ENCODE results near the gene RAB34.
A peak's percentile ranks its signal among the peaks of the same experiment; 100 is the strongest.

The RAB34 gene

DNA sequence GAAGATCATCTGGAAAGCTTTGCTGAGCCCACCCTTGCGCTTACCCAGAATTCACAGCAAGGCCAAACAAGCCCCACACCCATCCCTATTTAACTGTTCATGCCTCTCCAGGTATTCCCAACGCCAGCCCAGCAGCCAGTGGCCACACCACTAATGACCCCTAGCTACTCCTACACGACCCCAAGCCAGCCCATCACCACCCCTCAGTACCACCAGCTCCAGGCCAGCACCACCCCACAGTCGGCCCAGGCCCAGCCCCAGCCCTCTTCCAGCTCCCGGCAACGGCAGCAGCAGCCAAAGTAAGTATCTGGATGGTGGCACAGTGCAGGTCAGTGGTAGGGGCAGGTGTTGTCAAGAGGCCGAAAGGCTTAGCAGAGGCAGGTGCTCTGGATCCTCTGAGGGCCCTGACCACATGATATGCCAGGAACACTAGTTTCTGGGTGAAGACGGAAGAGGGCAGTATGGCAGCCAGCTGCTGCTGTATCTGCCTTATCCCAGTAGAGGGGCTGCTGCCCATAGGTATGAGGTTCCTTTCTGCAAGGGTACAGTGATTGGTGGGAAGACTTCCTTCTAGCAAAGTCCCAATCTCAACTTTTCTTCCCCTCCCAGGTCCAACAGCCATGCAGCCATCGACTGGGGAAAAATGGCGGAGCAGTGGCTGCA, 16.7 kb downstream of the RAB34 start:
- Mint-ChIP-seq H3K27me3 (no peaks in the 10 kb centered on the region), H3K4me3 (no peak overlapping the region), H3K9me3 (no peaks in the 10 kb centered on the region), H3K27ac (no peak overlapping the region), H3K4me1 (ENCODE audit: low read depth) (peaks cover 9% of the 10 kb centered on the region), H3K36me3 (ENCODE audit: low read depth) (peaks cover 67% of the 10 kb centered on the region)

DNA sequence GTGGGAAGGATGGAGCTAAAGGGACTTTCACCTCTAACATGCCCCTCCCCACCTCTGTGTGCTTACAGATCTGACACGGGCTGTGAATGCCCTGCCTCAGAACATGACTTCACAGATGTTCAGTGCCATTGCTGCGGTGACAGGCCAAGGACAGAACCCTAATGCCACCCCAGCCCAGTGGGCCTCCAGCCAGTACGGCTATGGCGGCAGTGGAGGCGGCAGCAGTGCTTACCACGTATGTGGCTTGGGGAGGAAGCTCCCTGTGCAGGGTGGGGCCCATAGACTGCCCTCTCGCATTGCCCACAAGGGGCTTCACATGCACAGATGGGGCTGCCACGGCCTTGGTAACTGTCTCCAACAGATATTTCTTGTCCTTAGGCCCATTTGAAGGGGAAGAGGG, 17.4 kb downstream of the RAB34 start:
- H3K27me3 Mint-ChIP-seq, result no peaks in the 10 kb centered on the region
- H3K4me1 Mint-ChIP-seq (ENCODE audit: low read depth), result peaks cover 9% of the 10 kb centered on the region
- H3K36me3 Mint-ChIP-seq (ENCODE audit: low read depth), result peaks cover 68% of the 10 kb centered on the region
- H3K27ac Mint-ChIP-seq, result no peak overlapping the region
- H3K9me3 Mint-ChIP-seq, result no peaks in the 10 kb centered on the region
- no peak overlapping the region for H3K4me3 Mint-ChIP-seq

DNA sequence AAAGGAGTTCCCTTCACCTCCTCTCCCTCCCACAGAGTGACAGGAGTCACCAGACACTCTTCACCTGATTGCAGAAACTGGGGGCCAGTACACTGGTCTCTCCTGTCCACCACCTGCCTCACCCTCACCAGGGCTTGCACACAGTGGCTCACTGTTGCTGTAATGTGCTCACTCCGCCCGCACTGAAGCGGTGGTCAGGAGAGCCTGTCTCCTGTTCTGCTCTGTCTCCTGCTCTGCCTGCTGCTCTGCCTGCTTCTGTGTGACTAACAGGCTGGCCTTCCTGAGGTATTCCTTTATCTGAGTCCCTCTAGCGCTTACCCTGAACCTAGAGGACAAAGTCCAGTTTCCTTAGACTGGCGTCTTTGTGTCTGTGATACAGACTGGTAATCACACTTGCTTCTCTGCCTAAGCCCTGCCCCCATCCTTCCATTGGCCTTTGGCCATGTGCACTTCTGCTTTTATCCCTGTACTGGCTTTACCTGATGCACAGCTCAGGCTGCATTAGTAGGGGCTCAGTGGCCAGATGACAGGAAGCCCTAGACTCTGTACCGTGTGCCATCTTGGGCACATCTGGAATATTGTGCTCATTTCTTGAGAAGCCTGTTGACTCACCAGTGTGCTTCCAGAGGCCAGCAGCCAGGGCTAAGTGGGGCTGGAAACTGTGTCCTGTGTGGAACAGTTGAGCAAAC, 19.3 kb downstream of the RAB34 start:
- Mint-ChIP-seq H3K36me3 (ENCODE audit: low read depth) (peaks cover 81% of the 10 kb centered on the region), H3K4me1 (ENCODE audit: low read depth) (peaks cover 9% of the 10 kb centered on the region), H3K27ac (peak overlapping the region; percentile 70), H3K4me3 (no peak overlapping the region), H3K9me3 (no peaks in the 10 kb centered on the region), H3K27me3 (no peaks in the 10 kb centered on the region)

DNA sequence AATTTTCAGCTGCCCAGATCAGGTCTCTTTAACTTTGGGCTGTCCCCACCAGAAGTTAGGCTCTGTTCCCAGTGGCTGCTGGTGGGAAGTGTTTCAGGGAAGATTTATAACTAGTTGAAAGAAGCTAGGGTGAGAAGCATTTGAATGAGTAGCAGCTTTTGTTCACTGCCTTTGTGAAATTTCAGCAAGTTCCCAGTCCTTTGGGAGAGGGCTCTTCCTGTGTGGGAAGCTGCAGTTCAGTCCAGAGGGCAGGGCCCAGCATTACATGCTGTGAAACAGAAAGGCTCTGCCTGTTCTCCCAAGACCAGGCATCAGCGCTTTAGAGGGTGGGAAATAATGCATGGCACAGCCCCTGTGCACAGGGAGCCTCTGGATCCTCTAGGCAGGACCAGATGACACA, 23.8 kb downstream of the RAB34 start:
- no peak overlapping the region for H3K27ac Mint-ChIP-seq
- peaks cover 70% of the 10 kb centered on the region for H3K36me3 Mint-ChIP-seq (ENCODE audit: low read depth)
- H3K4me1 Mint-ChIP-seq (ENCODE audit: low read depth), result peaks cover 9% of the 10 kb centered on the region
- H3K4me3 Mint-ChIP-seq, result no peak overlapping the region
- H3K27me3 Mint-ChIP-seq, result no peaks in the 10 kb centered on the region
- H3K9me3 Mint-ChIP-seq, result no peaks in the 10 kb centered on the region

DNA sequence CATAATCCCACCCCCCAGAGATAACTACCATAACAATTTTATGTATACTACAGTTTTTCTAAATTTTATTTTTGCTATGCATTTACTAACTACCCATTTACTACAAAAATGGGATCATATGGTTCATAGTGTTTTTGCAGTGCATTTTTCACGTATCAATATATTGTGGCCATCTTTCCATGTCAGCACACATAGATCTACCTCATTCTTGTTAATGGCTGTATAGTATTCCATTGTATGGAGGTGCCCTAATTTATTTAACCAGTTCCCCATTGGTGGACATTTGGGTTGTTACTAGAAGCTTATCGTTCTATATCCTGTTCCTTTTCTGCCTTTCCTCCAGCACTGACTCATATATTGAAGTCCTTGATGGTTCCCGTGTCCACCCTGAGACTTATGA, 28.7 kb downstream of the RAB34 start:
- Mint-ChIP-seq H3K36me3 (ENCODE audit: low read depth) (peaks cover 74% of the 10 kb centered on the region), H3K4me1 (ENCODE audit: low read depth) (no peaks in the 10 kb centered on the region), H3K9me3 (no peaks in the 10 kb centered on the region), H3K27me3 (no peaks in the 10 kb centered on the region), H3K27ac (no peak overlapping the region), H3K4me3 (no peak overlapping the region)

DNA sequence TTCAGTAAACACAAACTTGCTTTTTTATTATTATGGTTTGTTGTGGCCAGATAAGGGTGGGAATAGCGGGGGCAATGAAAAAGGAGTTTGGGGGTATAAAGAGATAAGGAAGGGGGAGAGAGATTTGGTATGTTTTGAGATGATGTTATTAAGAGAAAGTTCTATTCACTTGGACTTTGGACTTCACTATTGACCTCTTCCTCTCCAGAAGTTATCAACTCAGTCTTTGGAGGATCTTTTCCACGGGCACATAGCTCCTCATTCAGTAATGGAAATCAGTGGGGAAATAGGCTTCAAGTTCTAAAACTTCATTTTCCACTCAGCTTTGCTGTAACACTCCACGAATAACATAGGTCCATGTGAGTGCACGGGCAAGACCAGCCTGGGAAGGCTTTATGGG, 29.2 kb downstream of the RAB34 start:
- peaks cover 74% of the 10 kb centered on the region for H3K36me3 Mint-ChIP-seq (ENCODE audit: low read depth)
- H3K4me3 Mint-ChIP-seq, result no peak overlapping the region
- no peaks in the 10 kb centered on the region for H3K4me1 Mint-ChIP-seq (ENCODE audit: low read depth)
- H3K27ac Mint-ChIP-seq, result peak overlapping the region; percentile 49
- H3K9me3 Mint-ChIP-seq, result no peaks in the 10 kb centered on the region
- H3K27me3 Mint-ChIP-seq, result no peaks in the 10 kb centered on the region

DNA sequence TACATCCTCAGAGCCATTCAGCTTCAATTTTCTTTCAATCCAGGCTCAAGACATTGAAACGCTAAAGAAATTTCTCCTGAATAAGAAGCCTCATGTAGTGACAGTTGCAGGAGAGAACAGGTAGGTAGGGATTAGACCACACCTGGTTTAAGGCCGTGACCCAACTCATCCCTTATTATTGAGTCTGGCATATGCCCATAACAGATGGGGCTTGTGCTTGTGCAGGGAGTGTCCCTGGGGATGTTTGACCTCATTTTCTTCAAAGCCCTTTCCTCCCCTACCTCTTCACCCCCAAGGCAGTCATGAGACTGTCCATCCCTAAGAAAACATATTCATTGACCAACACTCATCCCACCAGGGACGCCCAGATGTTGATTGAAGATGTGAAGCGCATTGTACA, 31.4 kb downstream of the RAB34 start:
- peaks cover 94% of the 10 kb centered on the region for H3K36me3 Mint-ChIP-seq (ENCODE audit: low read depth)
- no peaks in the 10 kb centered on the region for H3K9me3 Mint-ChIP-seq
- H3K27ac Mint-ChIP-seq, result no peak overlapping the region
- H3K4me1 Mint-ChIP-seq (ENCODE audit: low read depth), result no peaks in the 10 kb centered on the region
- H3K4me3 Mint-ChIP-seq, result no peak overlapping the region
- H3K27me3 Mint-ChIP-seq, result no peaks in the 10 kb centered on the region

DNA sequence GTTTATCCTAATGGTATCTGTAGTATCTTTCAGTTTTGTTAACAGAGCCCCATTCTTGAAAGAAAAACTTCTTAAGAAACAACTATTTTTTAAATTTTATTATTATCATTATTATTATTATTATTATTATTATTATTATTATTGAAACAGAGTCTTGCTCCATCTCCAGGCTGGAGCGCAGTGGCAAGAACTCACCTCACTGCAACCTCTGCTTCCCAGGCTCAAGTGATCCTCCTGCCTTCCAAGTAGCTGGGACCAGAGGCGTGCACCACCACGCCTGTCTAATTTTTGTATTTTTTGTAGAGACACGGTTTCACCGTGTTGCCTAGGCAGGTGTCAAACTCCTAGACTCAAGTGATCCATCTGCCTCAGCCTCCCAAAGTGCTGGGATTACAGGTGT, 32.3 kb downstream of the RAB34 start:
- Mint-ChIP-seq H3K9me3 (no peaks in the 10 kb centered on the region), H3K4me1 (ENCODE audit: low read depth) (no peaks in the 10 kb centered on the region), H3K27me3 (no peaks in the 10 kb centered on the region), H3K4me3 (no peak overlapping the region), H3K27ac (no peak overlapping the region), H3K36me3 (ENCODE audit: low read depth) (peaks cover 96% of the 10 kb centered on the region)

DNA sequence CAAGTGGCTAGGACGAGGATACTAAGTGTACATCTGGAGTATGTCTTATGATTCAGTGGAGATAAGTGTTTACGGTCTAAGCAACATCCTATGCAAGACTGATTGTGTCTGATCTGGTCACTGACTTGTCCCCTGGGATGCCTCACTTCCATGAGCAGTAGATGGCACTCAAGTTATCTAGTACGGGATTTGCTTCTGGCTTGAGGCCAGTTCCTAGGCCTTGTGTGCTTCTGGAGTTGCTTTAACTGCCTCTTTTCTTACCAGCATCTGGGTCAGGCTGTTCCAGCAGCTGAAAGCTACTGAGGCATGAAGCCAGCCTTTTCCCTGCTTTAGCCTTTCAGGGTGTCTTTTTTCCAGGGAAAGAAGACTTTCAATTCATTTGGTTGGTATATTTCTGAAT, 32.7 kb downstream of the RAB34 start:
- no peak overlapping the region for H3K4me3 Mint-ChIP-seq
- H3K4me1 Mint-ChIP-seq (ENCODE audit: low read depth), result no peaks in the 10 kb centered on the region
- no peaks in the 10 kb centered on the region for H3K27me3 Mint-ChIP-seq
- H3K36me3 Mint-ChIP-seq (ENCODE audit: low read depth), result peaks cover 92% of the 10 kb centered on the region
- H3K27ac Mint-ChIP-seq, result no peak overlapping the region
- no peaks in the 10 kb centered on the region for H3K9me3 Mint-ChIP-seq

DNA sequence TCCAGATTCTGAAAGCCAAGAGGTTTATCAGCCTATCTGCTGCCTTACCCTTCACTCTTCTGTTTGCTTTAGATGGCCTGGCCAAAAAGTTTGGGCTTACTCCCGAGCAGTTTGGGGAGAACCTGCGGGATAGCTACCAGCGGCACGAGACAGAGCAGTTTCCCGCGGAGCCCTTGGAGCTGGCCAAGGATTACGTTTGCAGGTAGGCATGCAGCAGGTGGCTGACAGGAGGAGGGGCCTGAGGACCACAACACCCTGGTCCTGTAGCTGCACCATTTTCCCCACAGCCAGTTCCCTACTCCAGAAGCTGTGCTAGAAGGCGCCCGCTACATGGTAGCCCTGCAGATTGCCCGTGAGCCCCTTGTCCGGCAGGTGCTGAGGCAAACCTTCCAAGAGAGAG, 35.0 kb downstream of the RAB34 start:
- no peaks in the 10 kb centered on the region for H3K9me3 Mint-ChIP-seq
- H3K36me3 Mint-ChIP-seq (ENCODE audit: low read depth), result peaks cover 81% of the 10 kb centered on the region
- no peaks in the 10 kb centered on the region for H3K4me1 Mint-ChIP-seq (ENCODE audit: low read depth)
- H3K27ac Mint-ChIP-seq, result no peak overlapping the region
- H3K4me3 Mint-ChIP-seq, result no peak overlapping the region
- H3K27me3 Mint-ChIP-seq, result no peaks in the 10 kb centered on the region

DNA sequence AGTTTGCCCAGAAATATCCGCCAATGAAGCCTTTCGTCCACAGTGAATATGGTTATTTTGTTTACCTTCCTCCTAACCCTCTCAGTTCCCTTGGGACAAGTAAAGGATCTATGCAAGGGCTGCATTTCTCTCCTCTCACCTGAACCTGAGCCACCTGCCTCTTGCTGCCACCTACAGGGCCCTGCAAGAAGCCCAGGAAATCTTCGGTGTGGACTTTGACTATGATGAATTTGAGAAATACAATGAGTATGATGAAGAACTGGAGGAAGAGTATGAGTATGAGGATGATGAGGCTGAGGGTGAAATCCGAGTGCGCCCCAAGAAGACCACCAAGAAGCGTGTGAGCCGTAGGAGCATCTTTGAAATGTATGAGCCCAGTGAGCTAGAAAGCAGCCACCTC, 41.7 kb downstream of the RAB34 start:
- H3K9me3 Mint-ChIP-seq, result no peaks in the 10 kb centered on the region
- no peaks in the 10 kb centered on the region for H3K27me3 Mint-ChIP-seq
- peaks cover 76% of the 10 kb centered on the region for H3K36me3 Mint-ChIP-seq (ENCODE audit: low read depth)
- H3K4me1 Mint-ChIP-seq (ENCODE audit: low read depth), result no peaks in the 10 kb centered on the region
- H3K27ac Mint-ChIP-seq, result no peak overlapping the region
- H3K4me3 Mint-ChIP-seq, result no peak overlapping the region

DNA sequence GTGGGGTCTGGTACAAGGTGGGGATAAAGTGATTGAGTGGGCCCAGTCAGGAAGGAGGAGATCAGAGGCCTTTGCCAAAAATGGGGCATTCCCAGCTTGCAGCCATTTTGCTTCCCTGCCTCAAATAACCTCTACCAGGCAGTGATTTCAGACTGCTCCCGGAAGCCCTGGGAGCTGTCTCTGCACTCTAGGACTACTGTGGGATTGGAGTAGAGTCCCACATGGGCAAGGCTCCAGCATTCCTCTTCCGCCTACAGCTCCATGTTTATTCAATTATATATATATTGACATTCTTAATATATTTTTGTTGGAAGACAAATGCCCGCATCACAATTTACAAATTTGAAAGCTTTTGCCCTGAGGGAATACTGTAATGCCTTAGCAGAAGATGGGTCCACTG, 42.2 kb downstream of the RAB34 start:
- Mint-ChIP-seq H3K4me1 (ENCODE audit: low read depth) (no peaks in the 10 kb centered on the region), H3K27ac (no peak overlapping the region), H3K9me3 (no peaks in the 10 kb centered on the region), H3K36me3 (ENCODE audit: low read depth) (peaks cover 76% of the 10 kb centered on the region), H3K27me3 (no peaks in the 10 kb centered on the region), H3K4me3 (no peak overlapping the region)

DNA sequence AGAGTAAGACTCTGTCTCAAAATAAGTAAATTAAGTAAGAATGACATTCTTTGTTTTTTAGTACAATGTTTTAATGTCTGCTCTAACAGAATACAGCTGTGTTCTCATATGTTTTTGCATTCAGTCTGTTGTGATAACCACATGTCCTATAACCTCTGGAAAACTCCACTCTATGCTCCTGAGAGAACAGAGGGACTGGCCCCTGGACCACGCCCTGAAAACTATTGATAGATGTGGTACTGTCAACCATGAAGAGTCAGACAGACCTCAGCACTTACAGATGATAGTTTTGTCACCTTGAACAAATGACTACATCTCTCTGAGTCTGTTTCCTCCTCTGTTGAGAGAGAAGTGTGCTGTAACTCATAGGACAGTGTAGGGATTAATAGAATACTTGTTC, 47.8 kb downstream of the RAB34 start:
- Mint-ChIP-seq H3K27me3 (no peaks in the 10 kb centered on the region), H3K4me3 (no peak overlapping the region), H3K36me3 (ENCODE audit: low read depth) (peaks cover 70% of the 10 kb centered on the region), H3K9me3 (no peaks in the 10 kb centered on the region), H3K4me1 (ENCODE audit: low read depth) (peaks cover 18% of the 10 kb centered on the region), H3K27ac (no peak overlapping the region)

DNA sequence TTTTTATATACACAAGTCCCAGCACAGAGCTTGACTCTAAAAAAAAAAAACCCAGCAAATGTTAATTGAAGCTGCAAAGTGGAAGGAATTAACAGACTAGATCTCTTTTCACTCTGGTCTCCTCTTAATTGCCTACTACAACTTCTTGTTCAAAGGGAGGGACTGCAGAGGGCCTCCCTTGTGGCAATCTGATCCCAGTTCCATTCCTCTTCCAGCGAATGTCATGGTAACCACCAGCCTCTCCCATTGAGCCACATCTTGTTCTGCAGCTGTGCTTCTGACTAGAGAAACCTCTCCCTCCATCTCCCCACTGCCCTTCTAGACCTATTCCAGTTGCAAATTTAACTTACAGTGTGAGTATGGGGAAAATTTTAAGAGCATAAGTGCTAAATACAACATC, 49.8 kb downstream of the RAB34 start:
- Mint-ChIP-seq H3K4me1 (ENCODE audit: low read depth) (peaks cover 38% of the 10 kb centered on the region), H3K27ac (no peak overlapping the region), H3K4me3 (no peak overlapping the region), H3K36me3 (ENCODE audit: low read depth) (peaks cover 69% of the 10 kb centered on the region), H3K27me3 (no peaks in the 10 kb centered on the region), H3K9me3 (no peaks in the 10 kb centered on the region)

DNA sequence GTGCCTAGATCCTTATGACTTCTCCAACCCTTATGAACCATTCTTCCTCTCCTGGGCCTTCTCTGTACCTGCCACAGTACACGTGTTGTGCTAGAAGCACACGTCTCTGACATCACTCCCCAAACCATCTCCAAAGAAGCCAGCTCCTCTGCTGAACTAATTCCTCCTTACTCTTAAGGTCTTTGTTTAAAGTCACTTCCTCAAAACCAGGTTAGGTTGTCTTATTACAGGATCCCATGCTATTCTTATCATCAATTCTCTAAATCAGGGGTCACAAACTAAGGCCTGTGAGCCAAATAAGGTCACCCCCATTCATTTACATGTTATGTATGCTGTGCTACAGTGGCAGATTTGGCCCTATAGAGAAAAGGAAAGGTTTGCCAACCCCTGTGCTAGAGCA, 51.7 kb downstream of the RAB34 start:
- no peak overlapping the region for H3K4me3 Mint-ChIP-seq
- no peaks in the 10 kb centered on the region for H3K27me3 Mint-ChIP-seq
- peaks cover 57% of the 10 kb centered on the region for H3K36me3 Mint-ChIP-seq (ENCODE audit: low read depth)
- H3K4me1 Mint-ChIP-seq (ENCODE audit: low read depth), result peaks cover 47% of the 10 kb centered on the region
- H3K27ac Mint-ChIP-seq, result peak overlapping the region; percentile 34
- no peaks in the 10 kb centered on the region for H3K9me3 Mint-ChIP-seq

Measured in stimulated activated naive CD8-positive, alpha-beta T cell treated with anti-CD3 and anti-CD28 coated beads, Interleukin-15, Interleukin-2, amounts not matched to agents 100 ng/mL and 50 ng/mL, for 24 hours (primary cell).